B cell (primary cell): ENCODE measurements around the gene KRTAP5-2. TPM values are rescaled to one million over a fixed set of nuclear protein-coding genes. Genes with fewer than 3 reads are reported as not detected.

ENCODE experiments used
- ATAC-seq: fragments of 200-7000 bp; cut with Tn5 transposase; one replicate; pipeline ENCODE4 v1.10.0; 2021; ENCODE audit warnings: low read depth, mild to moderate bottlenecking, moderate number of reproducible peaks, moderate library complexity
- CTCF ChIA-PET: fragments of 350-600 bp; sonication (Branson Sonifier 250); formaldehyde crosslinking; loops from one replicate; lab custom pipeline; 2021; ENCODE audit warnings: antibody characterized with exemption, inconsistent platforms; lab: Charles Lee
- POLR2A ChIA-PET: fragments of 350-600 bp; sonication (Branson Sonifier 250); formaldehyde crosslinking; loops from one replicate; lab custom pipeline; 2021; ENCODE audit warnings: antibody characterized with exemption; lab: Charles Lee
- DNase-seq: peaks from one replicate; pipeline ENCODE4 v3.0.0; 2013
- H2AFZ ChIP-seq: 2 replicates; pipeline ENCODE4 v1.6.1; 2012; ENCODE audit warnings: mild to moderate bottlenecking, low read depth, low read length; ENCODE audit not compliant: insufficient read depth, poor library complexity, severe bottlenecking
- H3K27ac ChIP-seq, 2 donors: 1 replicate in 1 of 2; 2 replicates in 1 of 2; pipeline ENCODE4 v1.5.1; 2012 to 2013; ENCODE audit warnings: low read length in 2 of 2, mild to moderate bottlenecking in 2 of 2, moderate library complexity in 1 of 2
- H3K27me3 ChIP-seq, 4 experiments: fragments of 200-600 bp in 1 of 4; sonication (generic) in 1 of 4; replicated peaks in 1 of 4; 1 replicate in 2 of 4; 2 replicates in 2 of 4; pipeline versions ENCODE4 v1.6.1 to v1.7.0; 2013 to 2016; ENCODE audit warnings: low read length in 3 of 4, mild to moderate bottlenecking in 2 of 4, mixed read lengths in 1 of 4, moderate library complexity in 1 of 4; ENCODE audit not compliant: insufficient read depth in 4 of 4, control insufficient read depth in 3 of 4; ENCODE audit errors: control extremely low read depth in 1 of 4
- H3K36me3 ChIP-seq, 2 experiments: replicated peaks in 1 of 2; 1 replicate in 1 of 2; 2 replicates in 1 of 2; pipeline versions ENCODE4 v1.6.1 to v1.7.1; 2013; ENCODE audit warnings: low read length in 1 of 2; ENCODE audit not compliant: insufficient read depth in 2 of 2, control insufficient read depth in 1 of 2; ENCODE audit errors: control extremely low read depth in 1 of 2, extremely low read depth in 1 of 2
- H3K4me1 ChIP-seq, 2 donors: fragments of 200-600 bp in 1 of 2; sonication (generic) in 1 of 2; 1 replicate in 1 of 2; 2 replicates in 1 of 2; pipeline versions ENCODE4 v1.5.1 to v1.6.1; 2013 to 2017; ENCODE audit warnings: low read length in 2 of 2; ENCODE audit not compliant: control insufficient read depth in 2 of 2, insufficient read depth in 2 of 2
- H3K4me2 ChIP-seq: replicated peaks from 2 replicates; pipeline ENCODE3; 2012; ENCODE audit warnings: mild to moderate bottlenecking, low read depth, low read length; ENCODE audit not compliant: poor library complexity, severe bottlenecking
- H3K4me3 ChIP-seq, 5 experiments: fragments of 200-600 bp in 1 of 5; sonication (generic) in 1 of 5; 1 replicate in 3 of 5; 2 replicates in 2 of 5; pipeline versions ENCODE4 v1.5.1 to v1.7.0; 2011 to 2016; ENCODE audit warnings: low read length in 4 of 5, mild to moderate bottlenecking in 4 of 5, low read depth in 2 of 5, control low read depth in 1 of 5, moderate library complexity in 1 of 5; ENCODE audit not compliant: insufficient read depth in 1 of 5; ENCODE audit errors: control extremely low read depth in 1 of 5, extremely low read depth in 1 of 5
- H3K79me2 ChIP-seq: fragments of 200-600 bp; sonication (generic); one replicate; pipeline ENCODE4 v1.6.0; 2016; ENCODE audit warnings: low read length; ENCODE audit not compliant: control insufficient read depth, insufficient read depth
- H3K9ac ChIP-seq: fragments of 200-600 bp; sonication (generic); 2 replicates; pipeline ENCODE4 v1.6.1; 2017; ENCODE audit warnings: mild to moderate bottlenecking, low read length, moderate library complexity
- H3K9me3 ChIP-seq, 3 donors: one replicate each; pipeline versions ENCODE4 v1.6.1 to v1.7.1; 2013; ENCODE audit warnings: low read length in 2 of 3; ENCODE audit not compliant: control insufficient read depth in 2 of 3, insufficient read depth in 1 of 3; ENCODE audit errors: control extremely low read depth in 1 of 3
- H4K20me1 ChIP-seq: 2 replicates; pipeline ENCODE4 v1.6.0; 2012; ENCODE audit warnings: mild to moderate bottlenecking, low read length; ENCODE audit not compliant: insufficient read depth, control insufficient read depth, poor library complexity, severe bottlenecking
- H3K27ac Mint-ChIP-seq: one replicate; pipeline ENCODE4 v1.8.0; 2021; ENCODE audit warnings: mixed read lengths
- H3K27me3 Mint-ChIP-seq: one replicate; pipeline ENCODE4 v1.8.0; 2021; ENCODE audit warnings: mixed read lengths
- H3K4me1 Mint-ChIP-seq: one replicate; pipeline ENCODE4 v1.8.0; 2021; ENCODE audit warnings: mixed read lengths
- H3K4me3 Mint-ChIP-seq: one replicate; pipeline ENCODE4 v1.8.0; 2021; ENCODE audit warnings: mixed read lengths
- H3K9me3 Mint-ChIP-seq: one replicate; pipeline ENCODE4 v1.8.0; 2022; ENCODE audit warnings: mixed read lengths; ENCODE audit not compliant: insufficient read depth
- EZH2 ChIP-seq: IDR thresholded peaks from 2 replicates; pipeline ENCODE4 v1.6.1; 2012; ENCODE audit warnings: borderline replicate concordance, low read depth, mild to moderate bottlenecking, moderate library complexity, low read length; ENCODE audit not compliant: insufficient read depth, poor library complexity, severe bottlenecking
- WGBS: methylation state at CpG from one replicate; pipeline ENCODE4 v1.1.5; 2013; ENCODE audit warnings: missing lambda C conversion rate; ENCODE audit not compliant: insufficient coverage; 5-methylcytosine and 5-hydroxymethylcytosine counted together
- intact Hi-C: fragments of 100-400 bp; cut with micrococcal nuclease; formaldehyde crosslinking; loops from one replicate; pipeline ENCODE4 v1.10.0; 2022
- polyA plus RNA-seq: library from polyadenylated mRNA; depleted of rRNA; stranded (reverse); fragments of >200 nt; gene quantifications from 2 replicates; pipeline ENCODE4 v1.2.3, GENCODE V29; 2012
- total RNA-seq, 2 donors: library from RNA; stranded (reverse); fragments of 120-200 nt in 1 of 2; gene quantifications; 1 replicate in 1 of 2; 2 replicates in 1 of 2; pipeline versions ENCODE4 v1.2.3 to v1.2.4, GENCODE V29; 2013 to 2022
- TF ChIP-seq, protein P1 (sequence below): fragments of 200-600 bp; IDR thresholded peaks from one replicate; pipeline ENCODE4 v1.8.0; 2022; ENCODE audit warnings: antibody characterized with exemption, mild to moderate bottlenecking

Gene KRTAP5-2
- total and polyA plus RNA-seq, 2 donors (not counting 1 experiment from before 2014, with no cell fraction given) = 0.36 TPM; not detected in 1

DNA sequence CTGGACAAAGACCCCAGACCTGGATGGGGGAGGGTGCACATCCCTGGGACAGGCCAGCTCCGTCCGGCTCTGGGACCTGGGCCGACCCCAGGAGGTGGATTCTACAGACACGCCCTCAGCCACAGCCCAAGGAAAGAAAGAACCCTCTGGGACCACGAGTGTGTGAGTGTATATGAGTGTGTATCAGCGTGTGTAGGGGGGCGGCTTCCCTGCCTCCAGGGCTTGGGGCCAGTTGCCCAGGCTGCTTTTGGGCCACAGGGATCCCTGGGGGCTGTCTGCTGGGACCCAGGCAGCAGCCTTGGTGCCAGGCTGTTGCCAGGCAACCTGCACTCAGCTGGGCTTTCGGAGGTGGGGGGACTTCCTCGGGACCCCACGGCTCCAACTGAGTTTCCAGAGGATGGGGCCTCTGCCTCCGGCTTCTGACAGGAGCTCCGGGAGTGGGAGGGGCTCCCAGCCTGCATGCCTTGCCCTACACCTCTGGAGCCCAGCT lies 34.9 kb downstream of the KRTAP5-2 start:
- Histone ChIP-seq H4K20me1 (no peaks in the 10 kb centered on the region), H3K4me2 (no peak overlapping the region), H3K4me1 (peaks cover 0 to 10% of the 10 kb centered on the region in 2 donors), H3K9ac (no peak overlapping the region), H3K4me3 (no peak overlapping the region), H3K79me2 (no peaks in the 10 kb centered on the region), H3K36me3 (no peaks in the 10 kb centered on the region), H2AFZ (no peak overlapping the region), H3K9me3 (peaks cover 0 to 9% (median 0%) of the 10 kb centered on the region in 3 donors), H3K27me3 (peaks cover 0 to 19% (median 0%) of the 10 kb centered on the region in 4 experiments), H3K27ac (no peak overlapping the region)
- intact Hi-C loops = no loop called here
- ChIA-PET CTCF (no interaction called here), POLR2A (no interaction called here)
- TF ChIP-seq EZH2 = no peak
- TF ChIP-seq, protein P1, sequence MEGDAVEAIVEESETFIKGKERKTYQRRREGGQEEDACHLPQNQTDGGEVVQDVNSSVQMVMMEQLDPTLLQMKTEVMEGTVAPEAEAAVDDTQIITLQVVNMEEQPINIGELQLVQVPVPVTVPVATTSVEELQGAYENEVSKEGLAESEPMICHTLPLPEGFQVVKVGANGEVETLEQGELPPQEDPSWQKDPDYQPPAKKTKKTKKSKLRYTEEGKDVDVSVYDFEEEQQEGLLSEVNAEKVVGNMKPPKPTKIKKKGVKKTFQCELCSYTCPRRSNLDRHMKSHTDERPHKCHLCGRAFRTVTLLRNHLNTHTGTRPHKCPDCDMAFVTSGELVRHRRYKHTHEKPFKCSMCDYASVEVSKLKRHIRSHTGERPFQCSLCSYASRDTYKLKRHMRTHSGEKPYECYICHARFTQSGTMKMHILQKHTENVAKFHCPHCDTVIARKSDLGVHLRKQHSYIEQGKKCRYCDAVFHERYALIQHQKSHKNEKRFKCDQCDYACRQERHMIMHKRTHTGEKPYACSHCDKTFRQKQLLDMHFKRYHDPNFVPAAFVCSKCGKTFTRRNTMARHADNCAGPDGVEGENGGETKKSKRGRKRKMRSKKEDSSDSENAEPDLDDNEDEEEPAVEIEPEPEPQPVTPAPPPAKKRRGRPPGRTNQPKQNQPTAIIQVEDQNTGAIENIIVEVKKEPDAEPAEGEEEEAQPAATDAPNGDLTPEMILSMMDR = no peak
- ATAC-seq (no peak), DNase-seq (peak; percentile 25)
- 94% methylated on average over 12 of the region's 12 CpGs for WGBS
- H3K9me3 Mint-ChIP-seq = no peaks in the 10 kb centered on the region
- H3K27me3 Mint-ChIP-seq = peaks cover 4% of the 10 kb centered on the region
- H3K27ac Mint-ChIP-seq = no peak overlapping the region
- H3K4me3 Mint-ChIP-seq = no peak overlapping the region
- H3K4me1 Mint-ChIP-seq = peaks cover 7% of the 10 kb centered on the region

DNA sequence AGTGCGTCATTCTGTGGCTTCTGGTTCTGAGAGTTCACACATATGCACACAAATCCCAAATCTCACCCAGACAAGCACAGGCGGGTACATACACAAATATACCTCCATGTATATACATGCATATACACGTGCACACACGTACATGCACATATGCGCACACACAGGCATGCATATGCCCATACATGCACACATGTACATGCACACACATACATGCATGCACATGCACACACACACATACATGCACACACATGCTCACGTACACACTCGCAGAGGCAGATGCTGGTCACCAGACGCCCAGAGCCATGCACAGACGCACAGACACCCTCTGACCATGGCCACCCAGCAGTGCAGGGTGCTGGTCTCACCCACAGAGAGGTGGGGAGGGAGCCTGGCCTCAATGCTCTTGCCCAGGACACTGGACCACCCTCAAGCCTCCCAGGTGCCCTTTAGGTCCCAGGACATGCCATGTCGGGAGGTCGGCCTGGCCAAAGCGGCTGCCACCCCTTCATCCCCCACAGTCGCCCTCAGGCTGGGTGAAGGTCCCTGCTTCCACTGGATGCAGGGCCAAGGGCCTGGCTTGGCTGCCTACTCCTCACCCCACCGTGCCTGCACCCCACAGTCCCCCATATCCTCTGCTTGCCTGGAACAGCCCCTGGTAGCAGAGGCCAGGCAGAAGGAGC lies 35.5 kb downstream of the KRTAP5-2 start:
- H3K27ac ChIP-seq = no peak overlapping the region
- no peak overlapping the region for H3K9ac ChIP-seq
- H3K79me2 ChIP-seq = no peaks in the 10 kb centered on the region
- peaks cover 7% of the 10 kb centered on the region for H3K4me1 Mint-ChIP-seq
- peaks cover 0 to 19% (median 0%) of the 10 kb centered on the region in 4 experiments for H3K27me3 ChIP-seq
- no peaks in the 10 kb centered on the region for H4K20me1 ChIP-seq
- TF ChIP-seq, protein P1 = no peak
- no peak for TF ChIP-seq EZH2
- POLR2A ChIA-PET = no interaction called here
- H3K4me3 Mint-ChIP-seq = no peak overlapping the region
- ATAC-seq (no peak), DNase-seq (peak; percentile 29)
- no peak overlapping the region for H3K4me2 ChIP-seq
- no peak overlapping the region for H3K27ac Mint-ChIP-seq
- peaks cover 8% of the 10 kb centered on the region for H3K27me3 Mint-ChIP-seq
- no peaks in the 10 kb centered on the region for H3K36me3 ChIP-seq
- peaks cover 0 to 9% (median 0%) of the 10 kb centered on the region in 3 donors for H3K9me3 ChIP-seq
- over 99% methylated on average over 13 of the region's 14 CpGs for WGBS
- CTCF ChIA-PET = no interaction called here
- no peak overlapping the region for H3K4me3 ChIP-seq
- H2AFZ ChIP-seq = no peak overlapping the region
- H3K4me1 ChIP-seq = peaks cover 0 to 10% of the 10 kb centered on the region in 2 donors
- H3K9me3 Mint-ChIP-seq = no peaks in the 10 kb centered on the region
- intact Hi-C loops = no loop called here
